Loucy (cell line): ENCODE data around the gene LIN37.
A peak's percentile ranks its signal among the peaks of the same experiment; 100 is the strongest.

Experiments used
- H2AFZ ChIP-seq: fragments of 200-600 bp; sonication (generic); 2 replicates; pipeline ENCODE4 v1.6.0; 2016; ENCODE audit warnings: antibody characterized with exemption, mild to moderate bottlenecking, low read length, moderate library complexity
- H3F3A ChIP-seq: fragments of 200-600 bp; 2 replicates; pipeline ENCODE4 v1.6.0; 2016; ENCODE audit warnings: antibody characterized with exemption, low read depth, mild to moderate bottlenecking
- H3K27me3 ChIP-seq: fragments of 200-600 bp; sonication (generic); 2 replicates; pipeline ENCODE4 v1.6.1; 2014; ENCODE audit warnings: low read length, mild to moderate bottlenecking; ENCODE audit not compliant: insufficient read depth, poor library complexity, severe bottlenecking
- H3K36me3 ChIP-seq: fragments of 200-600 bp; sonication (generic); 2 replicates; pipeline ENCODE4 v1.6.1; 2016; ENCODE audit warnings: low read length; ENCODE audit not compliant: insufficient read depth
- H3K4me1 ChIP-seq: fragments of 200-600 bp; sonication (generic); 2 replicates; pipeline ENCODE4 v1.5.1; 2014; ENCODE audit warnings: low read length, mild to moderate bottlenecking; ENCODE audit not compliant: insufficient read depth, poor library complexity, severe bottlenecking
- H3K4me2 ChIP-seq: fragments of 200-600 bp; sonication (generic); 2 replicates; pipeline ENCODE4 v1.6.0; 2014; ENCODE audit warnings: antibody characterized with exemption, low read length, low read depth, mild to moderate bottlenecking; ENCODE audit not compliant: poor library complexity, severe bottlenecking
- H3K4me3 ChIP-seq: fragments of 200-600 bp; sonication (generic); 2 replicates; pipeline ENCODE4 v1.5.1; 2014; ENCODE audit warnings: low read length, mild to moderate bottlenecking, mixed read lengths; ENCODE audit not compliant: poor library complexity, severe bottlenecking
- H3K79me2 ChIP-seq: fragments of 200-600 bp; sonication (generic); 2 replicates; pipeline ENCODE4 v1.6.1; 2014; ENCODE audit warnings: low read length; ENCODE audit not compliant: insufficient read depth
- H3K9ac ChIP-seq: fragments of 200-600 bp; sonication (generic); 2 replicates; pipeline ENCODE4 v1.6.0; 2014; ENCODE audit warnings: mild to moderate bottlenecking, low read depth, low read length, moderate library complexity; ENCODE audit not compliant: poor library complexity, severe bottlenecking
- H3K9me2 ChIP-seq: fragments of 200-600 bp; sonication (generic); replicated peaks from 2 replicates; pipeline ENCODE4 v1.6.1; 2016; ENCODE audit warnings: low read depth, low read length, mixed read lengths
- H3K9me3 ChIP-seq: fragments of 200-600 bp; sonication (generic); 2 replicates; pipeline ENCODE4 v1.6.1; 2014; ENCODE audit warnings: mild to moderate bottlenecking, antibody characterized with exemption, low read length, low read depth; ENCODE audit not compliant: insufficient read depth
- H4K20me1 ChIP-seq: fragments of 200-600 bp; sonication (generic); 2 replicates; pipeline ENCODE4 v1.6.0; 2014; ENCODE audit warnings: antibody characterized with exemption, low read length, mild to moderate bottlenecking; ENCODE audit not compliant: insufficient read depth, poor library complexity, severe bottlenecking
- EZH2phosphoT487 ChIP-seq: fragments of 200-600 bp; IDR thresholded peaks from 2 replicates; pipeline ENCODE4 v1.6.1; 2018; ENCODE audit warnings: antibody characterized with exemption, mild to moderate bottlenecking, moderate library complexity, borderline replicate concordance
- TF ChIP-seq, protein P1 (sequence below): fragments of 200-600 bp; sonication (generic); conservative IDR thresholded peaks from 2 replicates; pipeline ENCODE4 v1.5.1; 2014; ENCODE audit warnings: mild to moderate bottlenecking, antibody characterized with exemption, low read length

The LIN37 gene

DNA sequence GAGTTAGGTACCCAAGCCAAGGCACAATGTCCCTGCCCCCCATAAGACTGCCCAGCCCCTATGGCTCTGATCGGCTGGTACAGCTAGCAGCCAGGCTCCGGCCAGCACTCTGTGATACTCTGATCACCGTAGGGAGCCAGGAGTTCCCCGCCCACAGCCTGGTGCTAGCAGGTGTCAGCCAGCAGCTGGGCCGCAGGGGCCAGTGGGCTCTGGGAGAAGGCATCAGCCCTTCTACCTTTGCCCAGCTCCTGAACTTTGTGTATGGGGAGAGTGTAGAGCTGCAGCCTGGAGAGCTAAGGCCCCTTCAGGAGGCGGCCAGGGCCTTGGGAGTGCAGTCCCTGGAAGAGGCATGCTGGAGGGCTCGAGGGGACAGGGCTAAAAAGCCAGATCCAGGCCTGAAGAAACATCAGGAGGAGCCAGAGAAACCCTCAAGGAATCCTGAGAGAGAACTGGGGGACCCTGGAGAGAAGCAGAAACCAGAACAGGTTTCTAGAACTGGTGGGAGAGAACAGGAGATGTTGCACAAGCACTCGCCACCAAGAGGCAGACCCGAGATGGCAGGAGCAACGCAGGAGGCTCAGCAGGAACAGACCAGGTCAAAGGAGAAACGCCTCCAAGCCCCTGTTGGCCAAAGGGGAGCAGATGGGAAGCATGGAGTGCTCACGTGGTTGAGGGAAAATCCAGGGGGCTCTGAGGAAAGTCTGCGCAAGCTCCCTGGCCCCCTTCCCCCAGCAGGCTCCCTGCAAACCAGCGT lies 33.6 kb upstream of the LIN37 start:
- Histone ChIP-seq H3K4me3 (peak overlapping the region; percentile 81), H4K20me1 (peaks cover 17% of the 10 kb centered on the region), H3F3A (no peaks in the 10 kb centered on the region), H3K9ac (peak overlapping the region; percentile 79), H2AFZ (no peak overlapping the region), H3K36me3 (no peaks in the 10 kb centered on the region), H3K27me3 (no peaks in the 10 kb centered on the region), H3K9me3 (no peaks in the 10 kb centered on the region), H3K4me2 (peak overlapping the region; percentile 84), H3K4me1 (peaks cover 27% of the 10 kb centered on the region), H3K9me2 (no peaks in the 10 kb centered on the region), H3K79me2 (peaks cover 26% of the 10 kb centered on the region)
- TF ChIP-seq, protein P1, sequence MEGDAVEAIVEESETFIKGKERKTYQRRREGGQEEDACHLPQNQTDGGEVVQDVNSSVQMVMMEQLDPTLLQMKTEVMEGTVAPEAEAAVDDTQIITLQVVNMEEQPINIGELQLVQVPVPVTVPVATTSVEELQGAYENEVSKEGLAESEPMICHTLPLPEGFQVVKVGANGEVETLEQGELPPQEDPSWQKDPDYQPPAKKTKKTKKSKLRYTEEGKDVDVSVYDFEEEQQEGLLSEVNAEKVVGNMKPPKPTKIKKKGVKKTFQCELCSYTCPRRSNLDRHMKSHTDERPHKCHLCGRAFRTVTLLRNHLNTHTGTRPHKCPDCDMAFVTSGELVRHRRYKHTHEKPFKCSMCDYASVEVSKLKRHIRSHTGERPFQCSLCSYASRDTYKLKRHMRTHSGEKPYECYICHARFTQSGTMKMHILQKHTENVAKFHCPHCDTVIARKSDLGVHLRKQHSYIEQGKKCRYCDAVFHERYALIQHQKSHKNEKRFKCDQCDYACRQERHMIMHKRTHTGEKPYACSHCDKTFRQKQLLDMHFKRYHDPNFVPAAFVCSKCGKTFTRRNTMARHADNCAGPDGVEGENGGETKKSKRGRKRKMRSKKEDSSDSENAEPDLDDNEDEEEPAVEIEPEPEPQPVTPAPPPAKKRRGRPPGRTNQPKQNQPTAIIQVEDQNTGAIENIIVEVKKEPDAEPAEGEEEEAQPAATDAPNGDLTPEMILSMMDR: peak; percentile 47; the same call in 1 of the 2 replicates
- TF ChIP-seq EZH2phosphoT487: no peak

GRCh38 chr19:35715355-35715809 lies 33.0 kb upstream of the LIN37 start:
- H3K4me2 ChIP-seq: peak overlapping the region; percentile 84
- H3K36me3 ChIP-seq: no peaks in the 10 kb centered on the region
- H3K9me3 ChIP-seq: no peaks in the 10 kb centered on the region
- H3K9ac ChIP-seq: peak overlapping the region; percentile 79
- H3K27me3 ChIP-seq: no peaks in the 10 kb centered on the region
- H2AFZ ChIP-seq: no peak overlapping the region
- TF ChIP-seq, protein P1: no peak
- TF ChIP-seq EZH2phosphoT487: no peak
- H3F3A ChIP-seq: no peaks in the 10 kb centered on the region
- H3K9me2 ChIP-seq: no peaks in the 10 kb centered on the region
- H4K20me1 ChIP-seq: peaks cover 22% of the 10 kb centered on the region
- peaks cover 27% of the 10 kb centered on the region for H3K4me1 ChIP-seq
- peak overlapping the region; percentile 81 for H3K4me3 ChIP-seq
- peaks cover 32% of the 10 kb centered on the region for H3K79me2 ChIP-seq

- Histone ChIP-seq H3K36me3 (no peaks in the 10 kb centered on the region), H3K79me2 (peaks cover 37% of the 10 kb centered on the region), H3K27me3 (no peaks in the 10 kb centered on the region), H3K9ac (peak overlapping the region; percentile 79), H4K20me1 (peaks cover 22% of the 10 kb centered on the region), H3K4me3 (peak overlapping the region; percentile 81), H3K9me2 (no peaks in the 10 kb centered on the region), H2AFZ (peak overlapping the region; percentile 89), H3F3A (no peaks in the 10 kb centered on the region), H3K4me1 (peaks cover 27% of the 10 kb centered on the region), H3K4me2 (peak overlapping the region; percentile 84), H3K9me3 (no peaks in the 10 kb centered on the region)
- TF ChIP-seq EZH2phosphoT487: no peak
- TF ChIP-seq, protein P1: no peak
Observed at GRCh38 chr19:35715981-35716800, 32.2 kb upstream of the LIN37 start.
